OCI-LY3 (cell line): Measurements from ENCODE around the gene COX8C.

Experiments
- H2AFZ ChIP-seq: fragments of 200-600, 300-600 bp; shearing (Covaris generic); 2 replicates; pipeline ENCODE4 v1.6.0; 2014; ENCODE audit warnings: antibody characterized with exemption, low read depth, low read length
- H3K27ac ChIP-seq: fragments of 200-600, 300-600 bp; sonication (generic); 2 replicates; pipeline ENCODE4 v1.5.1; 2014; ENCODE audit warnings: mild to moderate bottlenecking, low read length, moderate library complexity, mixed read lengths
- H3K27me3 ChIP-seq: fragments of 200-600, 300-600 bp; sonication (generic); 2 replicates; pipeline ENCODE4 v1.6.1; 2014; ENCODE audit warnings: low read depth, low read length, mixed read lengths
- H3K36me3 ChIP-seq: fragments of 200-600, 300-600 bp; sonication (generic); replicated peaks from 2 replicates; pipeline ENCODE3; 2014; ENCODE audit warnings: low read depth, low read length, mixed read lengths
- H3K4me1 ChIP-seq: fragments of 300-600, 200-600 bp; sonication (generic); 2 replicates; pipeline ENCODE4 v1.6.1; 2014; ENCODE audit warnings: low read length, mixed read lengths
- H3K4me2 ChIP-seq: fragments of 200-600, 300-600 bp; sonication (generic); 2 replicates; pipeline ENCODE4 v1.6.1; 2014; ENCODE audit warnings: low read length, mixed read lengths
- H3K4me3 ChIP-seq: fragments of 300-600, 200-600 bp; sonication (generic); 2 replicates; pipeline ENCODE4 v1.5.1; 2014; ENCODE audit warnings: antibody characterized with exemption, mild to moderate bottlenecking, low read length, moderate library complexity
- H3K79me2 ChIP-seq: fragments of 300-600, 200-600 bp; shearing (Covaris generic); 2 replicates; pipeline ENCODE4 v1.6.1; 2014; ENCODE audit warnings: mild to moderate bottlenecking, low read length, mixed read lengths
- H3K9ac ChIP-seq: fragments of 300-600, 200-600 bp; shearing (Covaris generic); 2 replicates; pipeline ENCODE4 v1.6.0; 2014; ENCODE audit warnings: mild to moderate bottlenecking, low read length, moderate library complexity
- H3K9me3 ChIP-seq: fragments of 200-600, 300-600 bp; shearing (Covaris generic); 2 replicates; pipeline ENCODE4 v1.6.1; 2014; ENCODE audit warnings: low read length, mixed read lengths; ENCODE audit not compliant: insufficient read depth
- H4K20me1 ChIP-seq: fragments of 200-600, 300-600 bp; sonication (generic); 2 replicates; pipeline ENCODE4 v1.6.1; 2016; ENCODE audit warnings: low read length, mixed read lengths; ENCODE audit not compliant: insufficient read depth
- EZH2phosphoT487 ChIP-seq: fragments of 200-600 bp; shearing (Covaris generic); IDR thresholded peaks from 2 replicates; pipeline ENCODE4 v1.6.1; 2018; ENCODE audit warnings: antibody characterized with exemption, mixed run types, low read depth
- TF ChIP-seq, protein P1 (sequence below): fragments of 200-600, 300-600 bp; sonication (generic); IDR thresholded peaks from 2 replicates; pipeline ENCODE4 v1.5.1; 2014; ENCODE audit warnings: antibody characterized with exemption, low read length, low read depth

Gene COX8C

DNA sequence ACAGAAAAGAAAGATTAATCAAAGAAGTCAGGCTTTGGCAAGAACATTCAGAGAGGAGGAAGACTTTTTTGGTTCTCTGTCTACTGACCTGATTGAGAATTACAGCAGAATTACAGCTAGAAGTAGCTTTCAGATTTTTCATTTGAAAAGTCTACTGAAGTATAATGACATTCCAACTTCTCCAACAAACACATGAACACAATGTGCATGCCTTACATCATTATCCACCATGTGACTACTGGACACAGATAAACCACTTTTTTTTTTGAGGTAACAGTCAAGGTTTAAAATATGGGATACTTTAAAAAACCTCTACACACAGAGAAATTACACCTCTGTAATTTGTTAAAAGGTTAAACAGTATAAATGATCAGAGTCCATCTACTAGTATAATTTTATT, 26.5 kb upstream of the COX8C start:
- Histone ChIP-seq H3K4me3 (no peak overlapping the region), H3K27me3 (no peaks in the 10 kb centered on the region), H3K36me3 (no peaks in the 10 kb centered on the region), H3K27ac (no peak overlapping the region), H3K79me2 (peaks cover 80% of the 10 kb centered on the region), H3K9ac (no peak overlapping the region), H3K9me3 (no peaks in the 10 kb centered on the region), H4K20me1 (peaks cover 24% of the 10 kb centered on the region), H3K4me2 (no peak overlapping the region), H3K4me1 (peaks cover 23% of the 10 kb centered on the region), H2AFZ (no peak overlapping the region)
- TF ChIP-seq, protein P1, sequence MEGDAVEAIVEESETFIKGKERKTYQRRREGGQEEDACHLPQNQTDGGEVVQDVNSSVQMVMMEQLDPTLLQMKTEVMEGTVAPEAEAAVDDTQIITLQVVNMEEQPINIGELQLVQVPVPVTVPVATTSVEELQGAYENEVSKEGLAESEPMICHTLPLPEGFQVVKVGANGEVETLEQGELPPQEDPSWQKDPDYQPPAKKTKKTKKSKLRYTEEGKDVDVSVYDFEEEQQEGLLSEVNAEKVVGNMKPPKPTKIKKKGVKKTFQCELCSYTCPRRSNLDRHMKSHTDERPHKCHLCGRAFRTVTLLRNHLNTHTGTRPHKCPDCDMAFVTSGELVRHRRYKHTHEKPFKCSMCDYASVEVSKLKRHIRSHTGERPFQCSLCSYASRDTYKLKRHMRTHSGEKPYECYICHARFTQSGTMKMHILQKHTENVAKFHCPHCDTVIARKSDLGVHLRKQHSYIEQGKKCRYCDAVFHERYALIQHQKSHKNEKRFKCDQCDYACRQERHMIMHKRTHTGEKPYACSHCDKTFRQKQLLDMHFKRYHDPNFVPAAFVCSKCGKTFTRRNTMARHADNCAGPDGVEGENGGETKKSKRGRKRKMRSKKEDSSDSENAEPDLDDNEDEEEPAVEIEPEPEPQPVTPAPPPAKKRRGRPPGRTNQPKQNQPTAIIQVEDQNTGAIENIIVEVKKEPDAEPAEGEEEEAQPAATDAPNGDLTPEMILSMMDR, result no peak
- TF ChIP-seq EZH2phosphoT487, result no peak

DNA sequence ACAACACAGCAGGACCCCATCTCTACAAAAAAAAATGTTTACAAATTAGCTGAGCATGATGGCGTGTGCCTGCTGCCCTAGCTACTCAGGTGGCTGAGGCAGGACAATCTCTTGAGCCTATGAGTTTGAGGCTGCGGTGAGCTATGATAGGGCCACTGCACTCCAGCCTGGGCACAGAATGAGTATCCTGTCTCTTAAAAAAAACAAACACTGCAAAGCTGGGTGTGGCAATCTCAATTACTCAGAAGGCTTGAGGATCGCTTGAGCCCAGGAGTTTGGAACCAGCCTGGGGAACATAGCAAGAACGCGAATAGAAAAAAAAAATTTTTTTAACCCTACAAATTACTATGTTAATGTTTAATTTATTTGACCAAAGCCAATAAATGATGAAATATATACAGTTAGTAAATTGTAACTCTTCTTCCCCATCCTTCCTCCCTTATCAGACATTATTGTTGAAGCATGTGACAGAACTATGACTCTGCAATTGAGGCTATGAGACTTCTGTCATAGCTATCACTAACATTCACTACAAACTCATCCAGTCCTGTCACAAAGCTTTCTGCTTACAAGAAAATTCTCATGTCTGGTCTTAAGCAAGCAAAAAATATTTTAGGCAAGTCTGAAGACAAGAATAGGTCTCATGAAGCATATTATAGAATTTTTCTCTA, 23.9 kb upstream of the COX8C start:
- Histone ChIP-seq H3K4me3 (no peak overlapping the region), H3K27me3 (no peaks in the 10 kb centered on the region), H3K9me3 (no peaks in the 10 kb centered on the region), H4K20me1 (peaks cover 30% of the 10 kb centered on the region), H3K36me3 (no peaks in the 10 kb centered on the region), H3K79me2 (peaks cover 92% of the 10 kb centered on the region), H3K4me1 (peaks cover 23% of the 10 kb centered on the region), H3K9ac (no peak overlapping the region), H2AFZ (no peak overlapping the region), H3K27ac (no peak overlapping the region), H3K4me2 (no peak overlapping the region)
- TF ChIP-seq, protein P1, result no peak
- TF ChIP-seq EZH2phosphoT487, result no peak

DNA sequence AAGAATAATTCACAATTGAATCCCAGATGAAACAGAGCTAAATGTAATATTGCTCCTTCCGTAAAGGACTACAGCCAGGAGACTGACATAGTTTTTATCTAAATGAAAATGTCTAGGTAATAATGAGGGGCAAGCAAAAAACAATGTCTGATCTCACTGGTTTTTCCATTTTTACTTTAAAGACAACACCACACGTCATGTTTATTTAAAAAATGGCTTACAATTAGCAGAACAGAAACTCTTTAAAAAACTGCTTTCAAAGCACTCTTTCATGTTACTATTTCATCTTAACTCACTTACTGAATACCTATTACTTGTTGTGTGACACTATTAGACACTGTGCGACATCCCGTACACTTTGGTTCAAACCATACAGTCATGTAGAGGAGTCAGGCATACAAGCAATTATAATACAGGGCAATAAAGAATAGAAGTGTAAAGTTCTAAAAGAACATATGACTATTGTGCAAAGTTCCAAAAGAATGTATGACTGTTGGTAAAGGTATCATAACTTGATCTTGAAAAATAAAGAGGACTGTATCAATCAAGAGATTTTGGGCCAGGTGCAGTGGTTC, 23.3 kb upstream of the COX8C start:
- Histone ChIP-seq H2AFZ (no peak overlapping the region), H3K9me3 (no peaks in the 10 kb centered on the region), H3K4me2 (no peak overlapping the region), H3K4me3 (no peak overlapping the region), H3K36me3 (no peaks in the 10 kb centered on the region), H3K27me3 (no peaks in the 10 kb centered on the region), H4K20me1 (peaks cover 31% of the 10 kb centered on the region), H3K4me1 (peaks cover 23% of the 10 kb centered on the region), H3K27ac (no peak overlapping the region), H3K9ac (no peak overlapping the region), H3K79me2 (peaks cover 96% of the 10 kb centered on the region)
- no peak for TF ChIP-seq EZH2phosphoT487
- TF ChIP-seq, protein P1, result no peak

DNA sequence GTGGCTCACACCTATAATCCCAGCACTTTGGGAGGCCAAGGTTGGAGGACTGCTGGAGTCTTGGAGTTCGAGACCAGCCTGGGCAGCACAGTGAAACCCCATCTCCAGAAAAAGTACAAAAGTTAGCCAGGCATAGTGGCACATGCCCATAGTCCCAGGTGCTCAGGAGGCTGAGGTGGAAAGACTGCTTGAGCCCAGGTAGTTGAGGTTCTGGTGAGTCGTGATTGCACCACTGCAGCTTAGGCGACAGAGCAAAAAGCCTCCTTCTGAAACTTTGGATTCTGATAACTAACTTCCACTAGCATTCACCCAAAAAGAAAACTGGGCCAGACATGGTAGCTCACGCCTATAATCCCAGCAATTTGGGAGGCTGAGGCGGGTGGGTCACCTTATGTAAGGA, 20.8 kb upstream of the COX8C start:
- no peaks in the 10 kb centered on the region for H3K27me3 ChIP-seq
- no peak overlapping the region for H3K27ac ChIP-seq
- TF ChIP-seq, protein P1, result no peak
- no peak for TF ChIP-seq EZH2phosphoT487
- peaks cover 31% of the 10 kb centered on the region for H4K20me1 ChIP-seq
- no peak overlapping the region for H3K4me3 ChIP-seq
- H3K9ac ChIP-seq, result no peak overlapping the region
- H2AFZ ChIP-seq, result no peak overlapping the region
- H3K9me3 ChIP-seq, result no peaks in the 10 kb centered on the region
- peaks cover 100% of the 10 kb centered on the region for H3K79me2 ChIP-seq
- H3K36me3 ChIP-seq, result no peaks in the 10 kb centered on the region
- no peak overlapping the region for H3K4me2 ChIP-seq
- peaks cover 26% of the 10 kb centered on the region for H3K4me1 ChIP-seq
